ENCODE data around the gene NECAP2.

NECAP2 gene

GRCh38 chr1:16405441-16405840 lies 35.1 kb upstream of the NECAP2 start:
- Histone ChIP-seq H3K9me3 (ENCODE audit: insufficient read depth, low read length) (no peaks in the 10 kb centered on the region), H3K4me3 (ENCODE audit: insufficient read depth, low read length, poor library complexity, severe bottlenecking) (no peak overlapping the region), H3K9me2 (replicated peaks; ENCODE audit: insufficient read depth, low read length) (no peaks in the 10 kb centered on the region), H3K9ac (ENCODE audit: low read length) (no peak overlapping the region), H3F3A (ENCODE audit: insufficient read depth) (no peaks in the 10 kb centered on the region), H3K27me3 (ENCODE audit: low read length) (no peaks in the 10 kb centered on the region), H3K79me2 (ENCODE audit: insufficient read depth, low read length) (no peaks in the 10 kb centered on the region), H2AFZ (ENCODE audit: low read depth, low read length, severe bottlenecking) (no peak overlapping the region), H3K4me2 (ENCODE audit: low read depth, low read length, poor library complexity, severe bottlenecking) (no peak overlapping the region), H3K27ac (ENCODE audit: low read depth, low read length) (no peak overlapping the region), H3K36me3 (ENCODE audit: low read length) (no peaks in the 10 kb centered on the region), H4K20me1 (ENCODE audit: low read depth, low read length) (no peaks in the 10 kb centered on the region)
- TF ChIP-seq EZH2phosphoT487 (conservative IDR thresholded peaks at IDR 0.05; ENCODE audit: low read length) (no peak), CTCF (IDR thresholded peaks at IDR 0.05; ENCODE audit: insufficient read depth, low read length, poor library complexity, severe bottlenecking) (no peak)

GRCh38 chr1:16406868-16407267 lies 33.7 kb upstream of the NECAP2 start:
- no peaks in the 10 kb centered on the region for H3K36me3 ChIP-seq (ENCODE audit: low read length)
- H3K79me2 ChIP-seq (ENCODE audit: insufficient read depth, low read length), result no peaks in the 10 kb centered on the region
- no peaks in the 10 kb centered on the region for H4K20me1 ChIP-seq (ENCODE audit: low read depth, low read length)
- H2AFZ ChIP-seq (ENCODE audit: low read depth, low read length, severe bottlenecking), result no peak overlapping the region
- no peaks in the 10 kb centered on the region for H3K9me3 ChIP-seq (ENCODE audit: insufficient read depth, low read length)
- H3K9ac ChIP-seq (ENCODE audit: low read length), result no peak overlapping the region
- H3K4me3 ChIP-seq (ENCODE audit: insufficient read depth, low read length, poor library complexity, severe bottlenecking), result no peak overlapping the region
- no peak overlapping the region for H3K4me2 ChIP-seq (ENCODE audit: low read depth, low read length, poor library complexity, severe bottlenecking)
- TF ChIP-seq EZH2phosphoT487 (conservative IDR thresholded peaks at IDR 0.05; ENCODE audit: low read length) (no peak), CTCF (IDR thresholded peaks at IDR 0.05; ENCODE audit: insufficient read depth, low read length, poor library complexity, severe bottlenecking) (no peak)
- no peak overlapping the region for H3K27ac ChIP-seq (ENCODE audit: low read depth, low read length)
- H3K9me2 ChIP-seq (replicated peaks; ENCODE audit: insufficient read depth, low read length), result no peaks in the 10 kb centered on the region
- no peaks in the 10 kb centered on the region for H3K27me3 ChIP-seq (ENCODE audit: low read length)
- H3F3A ChIP-seq (ENCODE audit: insufficient read depth), result no peaks in the 10 kb centered on the region

- Histone ChIP-seq H3K4me3 (ENCODE audit: insufficient read depth, low read length, poor library complexity, severe bottlenecking) (no peak overlapping the region), H3K79me2 (ENCODE audit: insufficient read depth, low read length) (no peaks in the 10 kb centered on the region), H2AFZ (ENCODE audit: low read depth, low read length, severe bottlenecking) (no peak overlapping the region), H3K9me3 (ENCODE audit: insufficient read depth, low read length) (no peaks in the 10 kb centered on the region), H3K36me3 (ENCODE audit: low read length) (no peaks in the 10 kb centered on the region), H3K27me3 (ENCODE audit: low read length) (no peaks in the 10 kb centered on the region), H4K20me1 (ENCODE audit: low read depth, low read length) (no peaks in the 10 kb centered on the region), H3K4me2 (ENCODE audit: low read depth, low read length, poor library complexity, severe bottlenecking) (no peak overlapping the region), H3F3A (ENCODE audit: insufficient read depth) (no peaks in the 10 kb centered on the region), H3K27ac (ENCODE audit: low read depth, low read length) (no peak overlapping the region), H3K9ac (ENCODE audit: low read length) (no peak overlapping the region), H3K9me2 (replicated peaks; ENCODE audit: insufficient read depth, low read length) (no peaks in the 10 kb centered on the region)
- TF ChIP-seq CTCF (IDR thresholded peaks at IDR 0.05; ENCODE audit: insufficient read depth, low read length, poor library complexity, severe bottlenecking) (no peak), EZH2phosphoT487 (conservative IDR thresholded peaks at IDR 0.05; ENCODE audit: low read length) (no peak)
Measured at GRCh38 chr1:16409536-16410152, 30.9 kb upstream of the NECAP2 start.

Measured in SU-DHL-6 (cell line).